Osteocyte (in vitro differentiated cells): ENCODE results near the gene SLBP. TPM values are rescaled to one million over a fixed set of nuclear protein-coding genes. Genes with fewer than 3 reads are reported as not detected.

ENCODE experiments used
- DNase-seq: peaks from one replicate; pipeline ENCODE4 v3.0.0; 2021; ENCODE audit warnings: mixed read lengths; ENCODE audit not compliant: unreplicated experiment; ENCODE audit errors: extremely low spot score
- H3K27ac Mint-ChIP-seq: one replicate; pipeline ENCODE4 v1.8.0; 2021; ENCODE audit warnings: mild to moderate bottlenecking, mixed read lengths; ENCODE audit not compliant: unreplicated experiment
- H3K27me3 Mint-ChIP-seq: one replicate; pipeline ENCODE4 v1.8.0; 2021; ENCODE audit warnings: mixed read lengths; ENCODE audit not compliant: unreplicated experiment
- H3K36me3 Mint-ChIP-seq: one replicate; pipeline ENCODE4 v1.8.0; 2021; ENCODE audit warnings: mixed read lengths; ENCODE audit not compliant: unreplicated experiment
- H3K4me1 Mint-ChIP-seq: one replicate; pipeline ENCODE4 v1.8.0; 2021; ENCODE audit warnings: mixed read lengths; ENCODE audit not compliant: unreplicated experiment
- H3K4me3 Mint-ChIP-seq: one replicate; pipeline ENCODE4 v1.8.0; 2021; ENCODE audit warnings: mild to moderate bottlenecking, moderate library complexity, mixed read lengths; ENCODE audit not compliant: unreplicated experiment
- H3K9me3 Mint-ChIP-seq: one replicate; pipeline ENCODE4 v1.8.0; 2021; ENCODE audit warnings: mixed read lengths; ENCODE audit not compliant: unreplicated experiment
- CTCF ChIP-seq: fragments of 200-600 bp; sonication (generic); IDR thresholded peaks from 2 replicates; pipeline ENCODE4 v1.5.0; 2021; ENCODE audit warnings: antibody characterized with exemption, mild to moderate bottlenecking, moderate library complexity
- total RNA-seq: library from RNA; stranded (reverse); gene quantifications from 2 replicates; pipeline ENCODE4 v1.2.1, GENCODE V29; 2021

The SLBP gene
- total RNA-seq, 1 donor from 2014 or later = 49.1 TPM

DNA sequence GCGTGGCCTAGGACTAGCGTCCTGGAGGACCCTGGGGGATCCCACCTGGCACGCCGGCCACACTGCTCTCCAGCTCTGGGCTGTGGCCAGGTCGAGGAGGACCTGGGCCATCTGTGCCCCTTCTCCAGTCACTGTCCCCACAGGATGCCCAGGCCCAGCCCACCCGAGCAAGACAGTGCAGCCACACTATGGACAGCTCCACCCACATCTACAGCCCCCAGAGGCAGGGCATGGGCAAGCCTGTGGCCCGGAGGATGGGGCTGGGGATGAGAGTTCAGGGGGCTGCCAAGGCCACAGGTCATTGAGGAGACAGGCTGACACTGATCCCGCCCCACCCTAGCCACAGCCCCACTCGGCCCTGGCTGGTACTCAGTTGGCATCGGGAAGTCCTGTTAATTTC lies 58.3 kb downstream of the SLBP start:
- DNase-seq = no peak
- Mint-ChIP-seq H3K27me3 (no peaks in the 10 kb centered on the region), H3K4me3 (no peak overlapping the region), H3K9me3 (no peaks in the 10 kb centered on the region), H3K4me1 (peaks cover 2% of the 10 kb centered on the region), H3K27ac (no peak overlapping the region), H3K36me3 (peaks cover 5% of the 10 kb centered on the region)
- TF ChIP-seq CTCF = no peak

GRCh38 chr4:1652088-1652487 lies 60.0 kb downstream of the SLBP start:
- TF ChIP-seq CTCF = no peak
- H3K9me3 Mint-ChIP-seq = no peaks in the 10 kb centered on the region

DNA sequence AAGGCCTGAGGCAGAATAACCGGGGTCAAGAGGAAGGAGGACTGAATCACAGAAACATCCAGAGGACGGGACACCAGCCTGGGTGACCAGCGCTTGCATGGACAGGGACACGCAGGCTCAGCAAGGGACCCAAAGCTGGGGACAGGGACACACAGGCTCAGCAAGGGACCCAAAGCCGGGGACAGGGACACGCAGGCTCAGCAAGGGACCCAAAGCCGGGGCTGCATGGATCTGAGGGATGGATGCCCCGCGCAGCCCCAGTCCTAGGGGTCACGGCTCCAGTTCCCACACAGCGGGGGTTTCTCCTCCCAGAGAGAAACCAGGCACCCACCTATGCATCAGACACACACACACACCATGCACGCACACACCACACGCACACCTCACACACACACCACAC lies 60.5 kb downstream of the SLBP start:
- no peaks in the 10 kb centered on the region for H3K4me1 Mint-ChIP-seq
- H3K9me3 Mint-ChIP-seq = no peaks in the 10 kb centered on the region
- H3K27ac Mint-ChIP-seq = no peak overlapping the region
- no peaks in the 10 kb centered on the region for H3K27me3 Mint-ChIP-seq
- H3K4me3 Mint-ChIP-seq = no peak overlapping the region
- peak; percentile 83 for DNase-seq
- no peak for TF ChIP-seq CTCF
- peaks cover 7% of the 10 kb centered on the region for H3K36me3 Mint-ChIP-seq

More at GRCh38 chr4:1652088-1652487, 60.0 kb downstream of the SLBP start:
- DNase-seq = no peak
- Mint-ChIP-seq H3K4me1 (no peaks in the 10 kb centered on the region), H3K4me3 (no peak overlapping the region), H3K27me3 (no peaks in the 10 kb centered on the region), H3K27ac (no peak overlapping the region), H3K36me3 (peaks cover 7% of the 10 kb centered on the region)

DNA sequence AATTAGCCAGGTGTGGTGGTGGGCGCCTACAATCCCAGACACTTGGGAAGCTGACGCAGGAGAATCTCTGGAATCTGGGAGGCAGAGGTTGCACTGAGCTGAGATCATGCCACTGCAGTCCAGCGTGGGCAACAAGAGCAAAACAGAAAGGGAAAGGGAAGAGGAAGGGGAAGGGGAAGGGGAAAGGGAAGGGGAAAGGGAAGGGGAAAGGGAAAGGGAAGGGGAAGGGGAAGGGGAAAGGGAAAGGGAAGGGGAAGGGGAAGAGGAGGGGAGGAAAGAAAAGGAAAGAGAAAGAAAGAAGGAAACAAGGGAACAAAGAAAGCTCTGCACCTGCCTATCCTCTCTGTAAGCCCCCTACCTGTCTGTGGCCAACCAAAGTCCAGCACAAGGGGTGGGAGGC lies 63.2 kb downstream of the SLBP start:
- no peak for TF ChIP-seq CTCF
- Mint-ChIP-seq H3K4me3 (no peak overlapping the region), H3K9me3 (no peaks in the 10 kb centered on the region), H3K27me3 (no peaks in the 10 kb centered on the region), H3K27ac (no peak overlapping the region), H3K36me3 (peaks cover 5% of the 10 kb centered on the region), H3K4me1 (peaks cover 3% of the 10 kb centered on the region)
- no peak for DNase-seq

- H3K4me3 Mint-ChIP-seq = no peak overlapping the region
- H3K4me1 Mint-ChIP-seq = peaks cover 3% of the 10 kb centered on the region
- DNase-seq = no peak
- no peak overlapping the region for H3K27ac Mint-ChIP-seq
- no peaks in the 10 kb centered on the region for H3K9me3 Mint-ChIP-seq
- TF ChIP-seq CTCF = no peak
- no peaks in the 10 kb centered on the region for H3K27me3 Mint-ChIP-seq
- H3K36me3 Mint-ChIP-seq = peaks cover 5% of the 10 kb centered on the region
These were observed 64.7 kb downstream of the SLBP start for GRCh38 chr4:1647432-1647831.
